Osteoblast (primary cell): Measurements from ENCODE around the gene ZFYVE27. TPM values are rescaled to one million over a fixed set of nuclear protein-coding genes. Genes with fewer than 3 reads are reported as not detected.
"Not testable (repeated sequence)": the region's sequence is repeated elsewhere in the genome, so short reads cannot be mapped to it uniquely, and the experiment has no call there.

Source experiments
- DNase-seq: peaks from one replicate; pipeline ENCODE4 v3.0.0; 2011; ENCODE audit warnings: low spot score, mixed read lengths; ENCODE audit not compliant: insufficient read length; ENCODE audit errors: missing footprints
- H2AFZ ChIP-seq: 2 replicates; pipeline ENCODE4 v1.6.0; 2011; ENCODE audit warnings: mild to moderate bottlenecking, low read length
- H3K27ac ChIP-seq: 2 replicates; pipeline ENCODE4 v1.5.1; 2011; ENCODE audit warnings: mild to moderate bottlenecking, low read depth, low read length, moderate library complexity
- H3K27me3 ChIP-seq: 2 replicates; pipeline ENCODE4 v1.6.0; 2012; ENCODE audit warnings: mild to moderate bottlenecking, control low read depth, inconsistent platforms, low read length, moderate library complexity; ENCODE audit not compliant: insufficient read depth
- H3K36me3 ChIP-seq: 2 replicates; pipeline ENCODE4 v1.5.1; 2011; ENCODE audit warnings: mild to moderate bottlenecking, low read length, control low read depth, moderate library complexity; ENCODE audit not compliant: insufficient read depth
- H3K4me1 ChIP-seq: 2 replicates; pipeline ENCODE4 v1.5.1; 2011; ENCODE audit warnings: mild to moderate bottlenecking, low read length, control low read depth, moderate library complexity; ENCODE audit not compliant: insufficient read depth
- H3K4me2 ChIP-seq: 2 replicates; pipeline ENCODE4 v1.6.0; 2011; ENCODE audit warnings: mild to moderate bottlenecking, low read length; ENCODE audit not compliant: insufficient read depth
- H3K4me3 ChIP-seq: fragments of 200-600 bp; sonication (generic); 3 replicates; pipeline ENCODE4 v1.5.1; 2012; ENCODE audit warnings: mild to moderate bottlenecking, low read length, inconsistent platforms; ENCODE audit not compliant: insufficient read depth
- H3K79me2 ChIP-seq: 2 replicates; pipeline ENCODE4 v1.6.0; 2012; ENCODE audit warnings: mild to moderate bottlenecking, low read length, control low read depth, inconsistent platforms; ENCODE audit not compliant: insufficient read depth
- H3K9me3 ChIP-seq: 2 replicates; pipeline ENCODE4 v1.5.1; 2011; ENCODE audit warnings: low read depth, low read length, control low read depth
- H4K20me1 ChIP-seq: 2 replicates; pipeline ENCODE4 v1.6.0; 2012; ENCODE audit warnings: mild to moderate bottlenecking, low read length, control low read depth; ENCODE audit not compliant: insufficient read depth
- total RNA-seq: library from RNA; depleted of rRNA; stranded (reverse); fragments of >200 nt; gene quantifications from 2 replicates; pipeline ENCODE4 v1.2.3, GENCODE V29; 2012
- TF ChIP-seq, protein P1 (sequence below): IDR thresholded peaks from 2 replicates; pipeline ENCODE4 v1.5.1; 2011; ENCODE audit warnings: mild to moderate bottlenecking, low read depth, low read length, moderate library complexity; ENCODE audit errors: extremely low read depth

ZFYVE27 gene
- total RNA-seq, 1 donor, result 19.9 TPM

GRCh38 chr10:97690133-97690532 lies 46.8 kb upstream of the ZFYVE27 start:
- H3K27ac ChIP-seq, result peak overlapping the region; percentile 96
- H4K20me1 ChIP-seq, result peaks cover 6% of the 10 kb centered on the region
- H3K4me2 ChIP-seq, result peak overlapping the region; percentile 10
- H3K4me1 ChIP-seq, result peaks cover 41% of the 10 kb centered on the region
- H3K79me2 ChIP-seq, result peaks cover 18% of the 10 kb centered on the region
- DNase-seq, result no peak
- no peak overlapping the region for H2AFZ ChIP-seq
- H3K4me3 ChIP-seq, result no peak overlapping the region
- no peaks in the 10 kb centered on the region for H3K27me3 ChIP-seq
- no peaks in the 10 kb centered on the region for H3K9me3 ChIP-seq
- no peaks in the 10 kb centered on the region for H3K36me3 ChIP-seq
- TF ChIP-seq, protein P1, sequence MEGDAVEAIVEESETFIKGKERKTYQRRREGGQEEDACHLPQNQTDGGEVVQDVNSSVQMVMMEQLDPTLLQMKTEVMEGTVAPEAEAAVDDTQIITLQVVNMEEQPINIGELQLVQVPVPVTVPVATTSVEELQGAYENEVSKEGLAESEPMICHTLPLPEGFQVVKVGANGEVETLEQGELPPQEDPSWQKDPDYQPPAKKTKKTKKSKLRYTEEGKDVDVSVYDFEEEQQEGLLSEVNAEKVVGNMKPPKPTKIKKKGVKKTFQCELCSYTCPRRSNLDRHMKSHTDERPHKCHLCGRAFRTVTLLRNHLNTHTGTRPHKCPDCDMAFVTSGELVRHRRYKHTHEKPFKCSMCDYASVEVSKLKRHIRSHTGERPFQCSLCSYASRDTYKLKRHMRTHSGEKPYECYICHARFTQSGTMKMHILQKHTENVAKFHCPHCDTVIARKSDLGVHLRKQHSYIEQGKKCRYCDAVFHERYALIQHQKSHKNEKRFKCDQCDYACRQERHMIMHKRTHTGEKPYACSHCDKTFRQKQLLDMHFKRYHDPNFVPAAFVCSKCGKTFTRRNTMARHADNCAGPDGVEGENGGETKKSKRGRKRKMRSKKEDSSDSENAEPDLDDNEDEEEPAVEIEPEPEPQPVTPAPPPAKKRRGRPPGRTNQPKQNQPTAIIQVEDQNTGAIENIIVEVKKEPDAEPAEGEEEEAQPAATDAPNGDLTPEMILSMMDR, result no peak

GRCh38 chr10:97698072-97698655 lies 38.8 kb upstream of the ZFYVE27 start:
- H3K79me2 ChIP-seq, H3K27me3 ChIP-seq, H2AFZ ChIP-seq, H3K9me3 ChIP-seq, H3K36me3 ChIP-seq, H3K27ac ChIP-seq, H3K4me2 ChIP-seq, DNase-seq, H3K4me3 ChIP-seq, H4K20me1 ChIP-seq, H3K4me1 ChIP-seq: not testable (repeated sequence)

GRCh38 chr10:97701438-97702069 lies 35.4 kb upstream of the ZFYVE27 start:
- no peaks in the 10 kb centered on the region for H3K36me3 ChIP-seq
- no peak overlapping the region for H3K4me2 ChIP-seq
- no peak overlapping the region for H3K27ac ChIP-seq
- peak; percentile 88 for DNase-seq
- peak overlapping the region; percentile 30 for H2AFZ ChIP-seq
- no peaks in the 10 kb centered on the region for H4K20me1 ChIP-seq
- no peaks in the 10 kb centered on the region for H3K9me3 ChIP-seq
- peaks cover 5% of the 10 kb centered on the region for H3K4me1 ChIP-seq
- H3K79me2 ChIP-seq, result no peaks in the 10 kb centered on the region
- no peak overlapping the region for H3K4me3 ChIP-seq
- H3K27me3 ChIP-seq, result no peaks in the 10 kb centered on the region
- TF ChIP-seq, protein P1, result peak; percentile 93

DNA sequence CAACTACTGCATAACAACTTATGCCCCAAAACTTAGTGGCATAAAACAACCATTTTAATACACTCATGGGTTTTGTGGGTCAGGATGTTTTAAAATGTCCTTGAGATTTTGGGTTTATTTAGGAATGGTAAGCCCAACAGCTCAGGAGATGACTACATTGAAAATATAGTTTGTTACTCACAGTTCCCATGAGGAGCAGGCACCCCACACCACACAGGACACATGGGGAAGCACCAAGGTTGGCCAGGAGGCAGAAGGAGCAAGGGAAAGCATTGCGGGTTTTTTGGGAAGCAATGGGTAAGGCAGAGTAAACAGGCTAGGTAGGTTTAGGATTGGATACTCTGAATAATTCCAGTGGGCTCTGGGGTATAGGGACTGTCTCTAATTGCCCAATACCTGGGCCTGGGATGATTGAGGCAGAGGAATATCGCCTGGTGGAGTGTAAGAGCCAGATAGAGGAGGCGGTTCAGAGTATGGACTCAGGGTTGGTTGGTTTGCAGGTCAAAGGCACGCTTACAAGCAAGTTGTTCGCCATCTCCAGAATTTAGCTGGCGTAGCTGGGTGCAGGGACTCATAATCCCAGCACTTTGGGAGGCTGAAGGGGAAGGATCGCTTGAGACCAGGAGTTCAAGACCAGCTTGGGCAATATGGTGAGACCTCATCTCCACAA lies 33.4 kb upstream of the ZFYVE27 start:
- H4K20me1 ChIP-seq, result no peaks in the 10 kb centered on the region
- no peaks in the 10 kb centered on the region for H3K79me2 ChIP-seq
- peaks cover 5% of the 10 kb centered on the region for H3K4me1 ChIP-seq

More for the DNA sequence above, 33.4 kb upstream of the ZFYVE27 start:
- no peak for DNase-seq
- TF ChIP-seq, protein P1, result no peak
- no peaks in the 10 kb centered on the region for H3K27me3 ChIP-seq
- H3K4me3 ChIP-seq, result no peak overlapping the region
- no peaks in the 10 kb centered on the region for H3K36me3 ChIP-seq
- H3K4me2 ChIP-seq, result no peak overlapping the region
- H3K27ac ChIP-seq, result no peak overlapping the region
- no peak overlapping the region for H2AFZ ChIP-seq
- H3K9me3 ChIP-seq, result no peaks in the 10 kb centered on the region
